Muscle of leg (tissue), 11 donors: Measurements from ENCODE around the gene C1QTNF12. TPM values are rescaled to one million over a fixed set of nuclear protein-coding genes. Genes with fewer than 3 reads are reported as not detected.

ENCODE experiments used
- DNase-seq: peaks from one replicate; pipeline ENCODE4 v3.0.0; 2013
- H3K27ac ChIP-seq: one replicate; pipeline ENCODE4 v1.5.1; 2013; ENCODE audit warnings: mild to moderate bottlenecking, low read length, control low read depth
- H3K27me3 ChIP-seq: one replicate; pipeline ENCODE4 v1.6.1; 2013; ENCODE audit warnings: low read length; ENCODE audit not compliant: control insufficient read depth, insufficient read depth
- H3K36me3 ChIP-seq: one replicate; pipeline ENCODE4 v1.6.1; 2013; ENCODE audit warnings: low read length; ENCODE audit not compliant: control insufficient read depth, insufficient read depth
- H3K4me1 ChIP-seq: one replicate; pipeline ENCODE4 v1.6.1; 2013; ENCODE audit warnings: low read length; ENCODE audit not compliant: control insufficient read depth, insufficient read depth
- H3K4me3 ChIP-seq: one replicate; pipeline ENCODE4 v1.5.1; 2013; ENCODE audit warnings: low read length, control low read depth
- H3K9me3 ChIP-seq: replicated peaks from 2 replicates; pipeline ENCODE4 v1.6.1; 2013; ENCODE audit warnings: low read depth, low read length; ENCODE audit not compliant: control insufficient read depth
- WGBS: methylation state at CpG from one replicate; pipeline ENCODE4 v1.1.5; 2013; ENCODE audit warnings: missing lambda C conversion rate; ENCODE audit not compliant: insufficient coverage; 5-methylcytosine and 5-hydroxymethylcytosine counted together
- polyA plus RNA-seq, 8 donors: library from polyadenylated mRNA; unstranded; fragments of 120-200 nt; gene quantifications; one replicate each; pipeline versions ENCODE4 v1.2.1 to v1.2.3, GENCODE V29; 2013; ENCODE audit warnings: inconsistent platforms in 1 of 8, low replicate concordance in 1 of 8; ENCODE audit not compliant: insufficient read length in 8 of 8, insufficient read depth in 1 of 8
- total RNA-seq: library from RNA; stranded (reverse); fragments of 120-200 nt; gene quantifications from one replicate; pipeline ENCODE4 v1.2.4, GENCODE V29; 2013

C1QTNF12 gene
- total and polyA plus RNA-seq, 9 donors: 1.9 to 8.7 (median 4.8) TPM

DNA sequence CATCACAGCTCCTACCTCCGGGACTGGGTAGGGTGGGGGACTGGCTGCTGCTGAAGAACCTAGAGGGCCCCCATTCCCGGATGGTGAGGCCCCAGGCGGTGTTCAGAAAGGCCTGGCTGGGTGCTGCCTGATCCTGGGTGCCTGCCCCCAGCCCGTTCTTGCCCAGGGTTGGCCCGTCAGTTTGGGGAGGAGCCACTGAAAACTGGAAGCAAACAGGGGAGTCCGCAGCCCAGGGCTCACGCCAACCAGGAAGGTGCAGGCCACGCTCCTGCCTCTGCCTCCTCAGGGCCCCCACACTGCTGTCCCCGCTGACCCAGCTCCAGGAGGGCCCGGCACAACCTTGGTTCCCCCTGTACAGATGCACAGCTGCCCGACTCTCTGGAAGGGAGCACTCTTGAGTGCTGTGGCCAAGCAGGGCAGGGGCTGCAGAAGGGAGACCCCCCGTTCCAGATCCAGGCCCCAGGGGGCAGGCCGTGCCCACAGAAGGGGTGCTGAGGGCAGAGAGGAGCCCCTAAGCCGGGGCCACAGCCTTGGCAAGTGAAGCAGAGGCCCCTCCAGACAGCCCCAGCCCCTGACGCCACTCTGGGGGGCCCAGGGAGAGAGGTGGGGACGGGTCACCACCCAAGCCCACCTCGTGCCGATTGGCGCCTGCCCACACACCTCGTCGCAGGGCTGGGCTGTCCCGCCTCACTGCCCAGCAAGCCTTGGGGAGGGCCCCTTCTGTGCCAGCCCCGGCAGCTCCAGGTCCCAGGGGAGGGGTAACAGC is 5.5 kb downstream of the C1QTNF12 start:
- Histone ChIP-seq H3K9me3 (no peaks in the 10 kb centered on the region), H3K27me3 (peaks cover 55% of the 10 kb centered on the region), H3K4me1 (peaks cover 51% of the 10 kb centered on the region), H3K4me3 (no peak overlapping the region), H3K36me3 (no peaks in the 10 kb centered on the region), H3K27ac (no peak overlapping the region)
- no peak for DNase-seq
- WGBS: 63% methylated on average over 20 of the region's 23 CpGs

DNA sequence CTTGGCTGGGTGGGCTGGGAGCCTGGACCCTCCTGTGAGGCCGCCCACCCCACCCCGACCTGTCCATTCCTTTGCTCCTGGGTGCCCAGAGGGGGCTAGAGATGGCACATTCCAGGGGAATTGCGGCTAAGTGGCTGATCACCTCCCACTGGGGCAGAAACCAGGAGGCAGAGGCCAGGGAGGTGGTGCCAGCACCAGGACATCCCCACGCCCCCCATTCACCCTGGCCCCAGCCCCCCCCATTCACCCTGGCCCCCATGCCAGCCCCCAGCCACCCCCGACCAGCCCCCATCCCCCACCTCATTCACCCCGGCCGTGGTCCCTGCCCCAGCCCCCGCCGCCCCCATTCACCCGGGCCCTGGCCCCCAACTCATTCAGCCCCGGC is 6.2 kb downstream of the C1QTNF12 start:
- peaks cover 49% of the 10 kb centered on the region for H3K27me3 ChIP-seq
- no peak overlapping the region for H3K4me3 ChIP-seq
- H3K9me3 ChIP-seq: no peaks in the 10 kb centered on the region
- WGBS: no CpG with 5 or more reads among the region's 11 CpGs
- peaks cover under 1% of the 10 kb centered on the region for H3K36me3 ChIP-seq
- H3K4me1 ChIP-seq: peaks cover 51% of the 10 kb centered on the region
- no peak for DNase-seq
- no peak overlapping the region for H3K27ac ChIP-seq

DNA sequence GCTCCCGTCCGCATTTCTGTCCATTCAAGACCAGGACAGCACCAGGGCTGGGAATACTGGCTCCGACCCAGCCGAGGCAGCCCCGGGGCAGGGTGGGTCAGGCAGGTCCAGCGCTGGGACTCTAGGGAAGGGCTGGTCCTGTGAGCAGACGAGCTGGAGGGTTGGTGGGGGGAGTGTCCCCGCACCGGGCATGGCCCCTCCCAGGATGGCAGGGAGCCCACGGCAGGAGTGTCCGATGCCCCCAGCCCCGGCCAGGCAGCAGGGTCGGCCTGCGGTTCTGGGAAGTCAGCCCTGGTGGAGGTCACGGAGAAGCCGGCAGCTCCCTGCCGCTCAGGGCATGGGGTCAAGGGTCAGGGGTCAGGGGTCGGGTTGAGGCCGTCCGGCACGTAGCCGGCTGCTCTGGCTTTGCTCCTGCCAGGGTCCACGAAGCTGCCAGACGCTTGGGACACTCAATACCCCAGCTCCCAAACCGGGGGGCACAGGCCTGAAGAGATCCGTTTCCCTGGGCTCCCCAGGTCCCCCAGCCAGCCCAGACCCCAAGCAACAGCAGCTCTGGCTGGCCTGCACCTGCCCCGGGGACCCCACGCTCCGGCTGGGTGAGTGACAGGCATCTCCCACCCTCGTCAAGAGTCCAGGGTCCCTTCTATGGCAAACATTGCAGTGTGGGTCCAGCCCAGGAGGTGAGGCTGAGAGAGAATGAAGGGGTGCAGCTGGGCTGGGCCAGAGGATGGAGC is 6.7 kb downstream of the C1QTNF12 start:
- no peak for DNase-seq

DNA sequence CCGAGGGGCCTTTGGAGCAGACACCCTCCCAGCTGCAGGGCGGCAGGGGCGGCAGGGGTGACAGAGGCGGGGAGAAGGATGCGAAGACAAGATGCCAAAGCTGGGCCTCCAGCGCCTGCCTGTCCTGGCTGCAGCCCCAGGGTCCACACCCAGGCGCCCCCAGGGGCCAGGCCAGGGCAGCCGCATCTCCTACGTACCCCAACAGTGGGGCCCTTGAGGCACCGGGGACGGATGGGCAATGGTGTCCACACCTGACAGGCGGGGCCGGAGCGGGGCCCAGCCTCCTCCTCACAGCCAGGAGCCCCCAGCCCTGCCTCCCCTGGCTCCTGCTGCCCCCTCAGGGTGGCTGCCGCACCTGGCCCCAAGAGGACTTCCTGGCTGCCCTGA is 7.3 kb downstream of the C1QTNF12 start:
- peaks cover 44% of the 10 kb centered on the region for H3K27me3 ChIP-seq
- H3K4me1 ChIP-seq: peaks cover 57% of the 10 kb centered on the region
- peaks cover 11% of the 10 kb centered on the region for H3K36me3 ChIP-seq
- no peak overlapping the region for H3K4me3 ChIP-seq
- DNase-seq: no peak
- WGBS: 66% methylated on average over 11 of the region's 15 CpGs
- no peaks in the 10 kb centered on the region for H3K9me3 ChIP-seq
- no peak overlapping the region for H3K27ac ChIP-seq

More for the DNA sequence above, 6.7 kb downstream of the C1QTNF12 start:
- peaks cover 47% of the 10 kb centered on the region for H3K27me3 ChIP-seq
- H3K36me3 ChIP-seq: peaks cover 6% of the 10 kb centered on the region
- H3K9me3 ChIP-seq: no peaks in the 10 kb centered on the region
- H3K4me1 ChIP-seq: peaks cover 55% of the 10 kb centered on the region
- WGBS: 31% methylated on average over 24 of the region's 30 CpGs
- no peak overlapping the region for H3K27ac ChIP-seq
- H3K4me3 ChIP-seq: no peak overlapping the region

DNA sequence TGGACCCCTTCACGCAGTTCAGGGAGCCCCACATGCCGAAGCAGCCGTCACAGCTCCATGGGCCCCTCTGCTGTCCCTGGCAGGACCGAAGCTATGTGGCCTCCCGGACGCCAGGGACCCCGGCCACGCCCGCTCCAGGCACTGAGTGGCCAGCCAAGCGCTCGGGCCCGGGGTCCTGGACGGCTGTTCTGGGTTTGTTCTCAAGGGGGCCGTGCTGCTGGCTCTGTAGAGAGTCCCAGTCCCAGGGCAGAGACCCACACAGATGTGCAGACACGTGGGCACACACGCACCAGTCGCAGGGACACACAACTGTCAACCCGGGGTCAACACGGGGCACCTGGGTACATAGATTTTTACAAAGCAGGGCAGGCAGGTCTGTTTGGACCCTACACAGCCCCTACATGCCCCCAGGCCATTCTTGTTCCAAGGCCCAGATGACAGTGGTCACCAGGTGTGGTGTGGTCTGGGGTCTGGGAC is 7.8 kb downstream of the C1QTNF12 start:
- no peak for DNase-seq

DNA sequence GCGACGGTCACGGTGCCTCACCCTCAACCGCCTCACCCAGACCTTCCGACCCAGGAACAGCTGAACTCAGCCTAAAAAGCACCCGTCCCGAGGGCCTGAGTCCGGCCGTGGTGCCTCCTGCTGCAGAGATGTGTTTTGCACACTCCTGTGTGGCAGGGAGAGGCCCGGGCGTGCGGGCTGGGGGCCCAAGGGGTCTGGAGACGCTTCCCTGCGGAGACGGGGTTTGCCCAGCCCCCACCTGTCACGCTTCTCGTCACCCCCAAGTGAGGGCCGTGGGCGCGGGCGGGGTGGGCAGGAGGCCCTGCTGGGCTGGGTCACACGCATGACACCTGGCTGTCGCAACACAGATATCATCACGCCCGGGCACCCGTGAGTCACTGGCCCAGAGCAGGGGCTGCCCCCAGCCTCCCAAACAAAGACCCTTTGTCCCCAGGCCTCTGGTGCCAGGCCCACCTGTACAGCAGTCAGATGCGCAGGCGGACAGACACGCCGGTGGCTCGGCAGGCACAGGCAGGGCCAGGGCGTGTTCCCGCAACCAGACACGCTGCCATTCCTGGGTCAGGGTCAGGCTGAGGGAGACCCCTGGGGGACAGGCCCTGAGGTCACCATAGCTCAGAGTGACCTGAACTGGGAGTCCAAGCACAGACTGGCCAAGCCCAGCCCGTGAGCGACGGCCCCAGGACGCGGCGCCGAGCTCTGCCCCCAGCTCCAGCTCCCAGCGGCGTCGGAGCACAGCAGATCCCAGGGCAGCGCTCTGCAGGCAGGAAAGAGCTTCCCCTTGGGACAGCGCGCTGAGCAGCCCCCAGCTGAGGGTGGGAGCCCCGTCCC is 8.4 kb downstream of the C1QTNF12 start:
- peaks cover 40% of the 10 kb centered on the region for H3K27me3 ChIP-seq
- DNase-seq: no peak
- no peaks in the 10 kb centered on the region for H3K9me3 ChIP-seq
- peaks cover 18% of the 10 kb centered on the region for H3K36me3 ChIP-seq
- H3K4me1 ChIP-seq: peaks cover 51% of the 10 kb centered on the region
- H3K27ac ChIP-seq: no peak overlapping the region
- 51% methylated on average over 45 of the region's 48 CpGs for WGBS
- no peak overlapping the region for H3K4me3 ChIP-seq

More for the DNA sequence above, 7.8 kb downstream of the C1QTNF12 start:
- Histone ChIP-seq H3K9me3 (no peaks in the 10 kb centered on the region), H3K4me3 (no peak overlapping the region), H3K36me3 (peaks cover 16% of the 10 kb centered on the region), H3K27ac (no peak overlapping the region), H3K27me3 (peaks cover 40% of the 10 kb centered on the region), H3K4me1 (peaks cover 52% of the 10 kb centered on the region)
- 49% methylated on average over 19 of the region's 19 CpGs for WGBS

DNA sequence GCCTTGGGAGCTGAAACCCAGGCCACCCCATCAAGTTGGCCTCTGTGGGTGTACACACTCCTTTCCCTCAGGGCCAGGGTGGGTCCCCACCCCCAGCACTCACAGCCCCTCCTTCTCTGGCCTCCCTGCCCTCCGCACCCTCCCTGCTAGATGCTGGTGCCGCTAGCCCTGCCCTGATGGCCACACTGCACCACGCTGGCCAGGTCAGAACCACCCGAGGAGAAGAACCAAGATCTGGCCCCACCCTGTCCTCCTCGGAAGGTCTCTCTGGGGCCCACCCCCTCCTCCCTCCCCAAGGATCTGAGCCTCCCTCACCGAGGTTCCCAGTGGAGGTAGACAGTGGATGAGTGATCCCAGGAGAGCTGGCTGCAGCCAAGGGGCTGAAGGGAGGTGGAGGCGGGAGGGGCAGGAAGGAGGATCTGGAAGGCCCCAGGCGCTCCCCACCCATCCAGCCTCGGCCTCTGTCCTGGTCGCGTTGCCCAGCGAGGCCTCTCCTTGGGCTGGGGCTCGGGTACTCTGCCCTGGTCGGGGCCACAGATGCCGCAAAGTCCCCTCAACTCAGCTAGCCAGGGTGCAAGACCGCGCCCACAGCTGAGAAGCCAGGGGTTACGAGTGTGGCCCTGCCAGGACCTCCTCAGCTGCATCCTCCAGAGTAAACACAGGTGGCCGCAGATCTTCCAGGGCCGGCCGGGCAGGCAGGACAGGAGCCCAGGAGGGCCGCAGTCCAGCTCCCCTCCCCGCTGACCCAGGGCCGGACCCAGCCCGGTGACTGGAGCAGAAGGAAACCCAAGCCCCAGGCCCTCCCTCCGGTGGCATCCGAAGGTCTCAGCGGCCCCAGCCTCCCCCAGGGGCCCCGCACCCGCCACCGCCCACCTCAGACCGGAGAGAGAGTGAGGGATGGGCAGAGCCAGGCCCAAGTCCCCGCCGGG is 9.3 kb downstream of the C1QTNF12 start:
- Histone ChIP-seq H3K36me3 (peaks cover 18% of the 10 kb centered on the region), H3K27me3 (peaks cover 40% of the 10 kb centered on the region), H3K4me1 (peaks cover 56% of the 10 kb centered on the region), H3K9me3 (no peaks in the 10 kb centered on the region), H3K27ac (no peak overlapping the region), H3K4me3 (no peak overlapping the region)
- WGBS: 40% methylated on average over 22 of the region's 34 CpGs
- DNase-seq: no peak

DNA sequence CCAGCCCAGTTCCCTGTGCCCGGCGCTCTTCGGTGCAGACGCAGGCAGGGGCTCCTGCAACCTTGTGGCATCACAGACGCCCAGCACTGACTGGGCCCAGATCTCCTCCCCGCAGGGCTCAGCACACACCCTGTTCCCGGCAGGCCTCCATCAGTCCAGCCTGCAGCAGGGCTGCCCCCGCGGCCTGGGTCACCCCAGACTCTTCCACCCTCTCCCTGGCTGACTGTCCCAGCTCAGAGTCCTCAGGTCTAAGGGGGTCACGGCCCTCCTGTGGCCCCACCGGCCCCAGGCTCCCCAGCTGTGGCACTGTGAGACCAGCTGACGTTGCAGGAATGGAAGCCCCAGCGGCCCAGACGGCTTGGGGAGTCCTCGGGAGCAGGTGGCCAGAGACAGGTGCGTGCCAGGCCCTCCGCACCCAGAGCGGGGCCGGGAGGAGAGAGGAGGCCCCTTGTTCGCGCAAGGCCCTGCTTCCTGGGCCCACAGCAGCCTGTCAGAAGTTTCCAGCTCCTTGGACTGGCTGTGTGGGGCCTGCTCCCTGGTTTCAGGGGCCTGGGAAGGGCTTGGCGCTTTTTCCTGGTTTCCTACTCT is 10.3 kb downstream of the C1QTNF12 start:
- 63% methylated on average over 19 of the region's 22 CpGs for WGBS
- peak; percentile 53 for DNase-seq
- peaks cover 18% of the 10 kb centered on the region for H3K36me3 ChIP-seq
- peaks cover 56% of the 10 kb centered on the region for H3K4me1 ChIP-seq
- H3K27ac ChIP-seq: no peak overlapping the region
- peaks cover 36% of the 10 kb centered on the region for H3K27me3 ChIP-seq
- no peaks in the 10 kb centered on the region for H3K9me3 ChIP-seq
- H3K4me3 ChIP-seq: no peak overlapping the region
